RWPE2 (cell line): ENCODE data around the gene RGS12.
A peak's percentile ranks its signal among the peaks of the same experiment; 100 is the strongest.

ENCODE experiments used
- ATAC-seq: fragments of 200-7000 bp; cut with Tn5 transposase; 3 replicates; pipeline ENCODE4 v1.9.1; 2021; ENCODE audit warnings: low read depth
- DNase-seq: peaks from one replicate; pipeline ENCODE4 v3.0.0-alpha.2; 2020; ENCODE audit warnings: low spot score
- H3K27ac ChIP-seq: fragments of 450-650 bp; 2 replicates; pipeline ENCODE4 v1.5.1; 2017; ENCODE audit warnings: mild to moderate bottlenecking; ENCODE audit not compliant: poor library complexity, severe bottlenecking
- H3K27me3 ChIP-seq: fragments of 250-450 bp; sonication (Bioruptor Pico); 2 replicates; pipeline ENCODE4 v1.5.1; 2021; ENCODE audit warnings: mild to moderate bottlenecking, moderate library complexity; ENCODE audit not compliant: insufficient read depth, poor library complexity, severe bottlenecking
- H3K36me3 ChIP-seq: fragments of 250-450 bp; sonication (Bioruptor Pico); 2 replicates; pipeline ENCODE4 v1.5.1; 2020; ENCODE audit warnings: low read depth, mild to moderate bottlenecking, moderate library complexity
- H3K4me1 ChIP-seq: fragments of 250-450 bp; sonication (Bioruptor Pico); 2 replicates; pipeline ENCODE4 v1.5.1; 2021; ENCODE audit warnings: mild to moderate bottlenecking, moderate library complexity; ENCODE audit not compliant: insufficient read depth, poor library complexity, severe bottlenecking
- H3K4me3 ChIP-seq: fragments of 250-450 bp; sonication (Bioruptor Pico); 2 replicates; pipeline ENCODE4 v1.5.1; 2021; ENCODE audit warnings: mild to moderate bottlenecking, moderate library complexity; ENCODE audit not compliant: severe bottlenecking
- H3K9me3 ChIP-seq: fragments of 250-450 bp; sonication (Bioruptor Pico); 2 replicates; pipeline ENCODE4 v1.5.1; 2021; ENCODE audit warnings: mild to moderate bottlenecking, moderate library complexity; ENCODE audit not compliant: severe bottlenecking
- TF ChIP-seq, protein P1 (sequence below): fragments of 450-650 bp; IDR thresholded peaks from one replicate; pipeline ENCODE4 v1.5.1; 2017; ENCODE audit warnings: mild to moderate bottlenecking, moderate library complexity; ENCODE audit not compliant: poor library complexity, severe bottlenecking

The RGS12 gene

GRCh38 chr4:3302173-3302785 lies 9.5 kb downstream of the RGS12 start:
- Histone ChIP-seq H3K36me3 (no peaks in the 10 kb centered on the region), H3K9me3 (no peaks in the 10 kb centered on the region), H3K27ac (no peak overlapping the region), H3K4me3 (no peak overlapping the region), H3K27me3 (no peaks in the 10 kb centered on the region), H3K4me1 (no peaks in the 10 kb centered on the region)
- DNase-seq (no peak), ATAC-seq (peak; percentile 22; the same call in 1 of the 3 replicates)
- TF ChIP-seq, protein P1, sequence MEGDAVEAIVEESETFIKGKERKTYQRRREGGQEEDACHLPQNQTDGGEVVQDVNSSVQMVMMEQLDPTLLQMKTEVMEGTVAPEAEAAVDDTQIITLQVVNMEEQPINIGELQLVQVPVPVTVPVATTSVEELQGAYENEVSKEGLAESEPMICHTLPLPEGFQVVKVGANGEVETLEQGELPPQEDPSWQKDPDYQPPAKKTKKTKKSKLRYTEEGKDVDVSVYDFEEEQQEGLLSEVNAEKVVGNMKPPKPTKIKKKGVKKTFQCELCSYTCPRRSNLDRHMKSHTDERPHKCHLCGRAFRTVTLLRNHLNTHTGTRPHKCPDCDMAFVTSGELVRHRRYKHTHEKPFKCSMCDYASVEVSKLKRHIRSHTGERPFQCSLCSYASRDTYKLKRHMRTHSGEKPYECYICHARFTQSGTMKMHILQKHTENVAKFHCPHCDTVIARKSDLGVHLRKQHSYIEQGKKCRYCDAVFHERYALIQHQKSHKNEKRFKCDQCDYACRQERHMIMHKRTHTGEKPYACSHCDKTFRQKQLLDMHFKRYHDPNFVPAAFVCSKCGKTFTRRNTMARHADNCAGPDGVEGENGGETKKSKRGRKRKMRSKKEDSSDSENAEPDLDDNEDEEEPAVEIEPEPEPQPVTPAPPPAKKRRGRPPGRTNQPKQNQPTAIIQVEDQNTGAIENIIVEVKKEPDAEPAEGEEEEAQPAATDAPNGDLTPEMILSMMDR: no peak

DNA sequence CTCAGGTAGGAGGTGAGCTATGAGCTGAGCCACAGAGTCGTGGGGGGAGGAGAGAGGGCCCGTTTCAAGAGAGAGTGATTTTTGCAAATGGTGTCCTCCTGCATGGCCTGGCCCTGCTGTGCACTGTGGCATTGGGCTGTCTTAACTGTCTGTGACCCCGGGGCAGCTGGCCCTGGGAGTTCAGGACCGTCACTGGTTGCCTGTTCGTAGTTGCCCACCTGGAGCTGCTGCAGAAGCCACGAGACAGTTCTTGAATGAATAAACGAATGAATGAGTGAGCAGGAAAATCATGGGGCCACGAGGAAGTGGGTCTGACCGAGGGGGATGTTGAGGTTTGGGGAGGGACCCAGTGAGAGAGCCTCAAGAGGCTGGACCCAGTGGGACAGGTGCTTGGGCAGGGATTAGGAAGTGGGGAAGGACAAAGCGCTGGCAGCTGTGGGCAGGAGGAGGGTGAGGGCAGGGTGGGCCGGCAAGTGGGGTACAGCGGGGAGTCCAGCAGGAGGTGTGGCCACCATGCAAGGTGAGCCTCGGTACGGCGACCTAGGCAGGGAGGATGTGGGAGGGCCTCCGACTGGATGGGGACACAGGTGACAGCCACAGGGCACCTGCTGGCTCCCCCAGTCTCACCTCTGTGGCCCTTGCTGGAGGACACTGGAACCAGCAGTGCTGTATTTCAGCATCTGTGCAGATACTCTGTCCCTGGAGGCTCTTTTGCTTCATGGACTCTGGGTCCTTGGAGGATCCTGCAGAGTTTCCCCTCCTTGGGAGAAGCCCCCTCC lies 10.2 kb downstream of the RGS12 start:
- TF ChIP-seq, protein P1: no peak
- ATAC-seq (no peak), DNase-seq (no peak)
- Histone ChIP-seq H3K27me3 (no peaks in the 10 kb centered on the region), H3K36me3 (no peaks in the 10 kb centered on the region), H3K9me3 (no peaks in the 10 kb centered on the region), H3K4me3 (no peak overlapping the region), H3K4me1 (no peaks in the 10 kb centered on the region), H3K27ac (no peak overlapping the region)

- no peak overlapping the region for H3K4me3 ChIP-seq
These were observed 10.7 kb downstream of the RGS12 start for GRCh38 chr4:3303565-3303824.

GRCh38 chr4:3303923-3304710 lies 11.3 kb downstream of the RGS12 start:
- H3K4me3 ChIP-seq: no peak overlapping the region
- H3K9me3 ChIP-seq: no peaks in the 10 kb centered on the region
- no peaks in the 10 kb centered on the region for H3K36me3 ChIP-seq
- H3K27ac ChIP-seq: no peak overlapping the region
- TF ChIP-seq, protein P1: no peak
- ATAC-seq (no peak), DNase-seq (no peak)
- H3K27me3 ChIP-seq: no peaks in the 10 kb centered on the region
- no peaks in the 10 kb centered on the region for H3K4me1 ChIP-seq

More at GRCh38 chr4:3303565-3303824, 10.7 kb downstream of the RGS12 start:
- H3K9me3 ChIP-seq: no peaks in the 10 kb centered on the region
- TF ChIP-seq, protein P1: no peak
- DNase-seq (no peak), ATAC-seq (no peak)
- H3K27me3 ChIP-seq: no peaks in the 10 kb centered on the region
- H3K27ac ChIP-seq: no peak overlapping the region
- H3K4me1 ChIP-seq: no peaks in the 10 kb centered on the region
- no peaks in the 10 kb centered on the region for H3K36me3 ChIP-seq
